CD8-positive, alpha-beta memory T cell (primary cell): ENCODE measurements around the gene WNK2. TPM values are rescaled to one million over a fixed set of nuclear protein-coding genes. Genes with fewer than 3 reads are reported as not detected.
A peak's percentile ranks its signal among the peaks of the same experiment; 100 is the strongest.

Source experiments
- CTCF ChIA-PET: fragments of 350-600 bp; sonication (Branson Sonifier 250); formaldehyde crosslinking; loops from one replicate; lab custom pipeline; 2021; ENCODE audit warnings: antibody characterized with exemption; lab: Charles Lee
- POLR2A ChIA-PET: fragments of 350-600 bp; sonication (Branson Sonifier 250); formaldehyde crosslinking; loops from one replicate; lab custom pipeline; 2021; ENCODE audit warnings: antibody characterized with exemption; lab: Charles Lee
- DNase-seq, 5 donors: peaks; one replicate each; pipeline versions ENCODE4 v3.0.0 to v3.0.0-alpha.2; 2020 to 2022; ENCODE audit warnings: mixed read lengths in 1 of 5
- H3K27ac ChIP-seq: one replicate; pipeline ENCODE4 v1.7.0; 2013; ENCODE audit warnings: low read depth, mild to moderate bottlenecking, low read length, moderate library complexity
- H3K27me3 ChIP-seq: 2 replicates; pipeline ENCODE4 v1.7.0; 2013; ENCODE audit warnings: low read length, mild to moderate bottlenecking; ENCODE audit not compliant: insufficient read depth, poor library complexity, severe bottlenecking
- H3K36me3 ChIP-seq: 2 replicates; pipeline ENCODE4 v1.7.0; 2013; ENCODE audit warnings: mild to moderate bottlenecking, low read length, moderate library complexity; ENCODE audit not compliant: insufficient read depth
- H3K4me1 ChIP-seq: 2 replicates; pipeline ENCODE4 v1.7.0; 2013; ENCODE audit warnings: mild to moderate bottlenecking, low read length, moderate library complexity; ENCODE audit not compliant: insufficient read depth
- H3K4me3 ChIP-seq: 2 replicates; pipeline ENCODE4 v1.7.0; 2013; ENCODE audit warnings: mild to moderate bottlenecking, low read length
- H3K9me3 ChIP-seq: 2 replicates; pipeline ENCODE4 v1.7.0; 2013; ENCODE audit warnings: mild to moderate bottlenecking, low read length
- H3K27ac Mint-ChIP-seq, 8 donors: one replicate each; pipeline ENCODE4 v1.8.0; 2020 to 2021; ENCODE audit warnings: mixed read lengths in 8 of 8, mild to moderate bottlenecking in 6 of 8, inconsistent platforms in 3 of 8, moderate library complexity in 3 of 8
- H3K27me3 Mint-ChIP-seq, 2 donors: one replicate each; pipeline ENCODE4 v1.8.0; 2020 to 2021; ENCODE audit warnings: mixed read lengths in 2 of 2, mild to moderate bottlenecking in 1 of 2, moderate library complexity in 1 of 2
- H3K36me3 Mint-ChIP-seq, 3 donors: one replicate each; pipeline ENCODE4 v1.8.0; 2020 to 2021; ENCODE audit warnings: mixed read lengths in 3 of 3, inconsistent platforms in 1 of 3, mild to moderate bottlenecking in 1 of 3
- H3K4me1 Mint-ChIP-seq, 3 donors: one replicate each; pipeline ENCODE4 v1.8.0; 2020 to 2021; ENCODE audit warnings: mixed read lengths in 3 of 3, inconsistent platforms in 1 of 3, mild to moderate bottlenecking in 1 of 3
- H3K4me3 Mint-ChIP-seq, 7 donors: one replicate each; pipeline ENCODE4 v1.8.0; 2020 to 2021; ENCODE audit warnings: mixed read lengths in 7 of 7, mild to moderate bottlenecking in 6 of 7, moderate library complexity in 4 of 7, inconsistent platforms in 2 of 7
- H3K9me3 Mint-ChIP-seq, 5 donors: one replicate each; pipeline ENCODE4 v1.8.0; 2020 to 2022; ENCODE audit warnings: mixed read lengths in 5 of 5, mild to moderate bottlenecking in 3 of 5, moderate library complexity in 2 of 5, inconsistent platforms in 1 of 5
- polyA plus RNA-seq: library from polyadenylated mRNA; unstranded; fragments of 300-500 nt; fragmentation: Illumina TruSeq; gene quantifications from one replicate; pipeline ENCODE4 v1.2.3, GENCODE V29; 2021
- total RNA-seq, 2 experiments: library from RNA; stranded (reverse); gene quantifications; one replicate each; pipeline ENCODE4 v1.2.3, GENCODE V29; 2021

The WNK2 gene
- total and polyA plus RNA-seq, 3 experiments from 2014 or later: 0.20 to 0.55 TPM; not detected in 1

GRCh38 chr9:93200989-93201334 is 17.0 kb downstream of the WNK2 start:
- no peak overlapping the region for H3K27ac ChIP-seq
- Mint-ChIP-seq H3K9me3 (no peaks in the 10 kb centered on the region), H3K27ac (no peak overlapping the region), H3K4me3 (no peak overlapping the region), H3K27me3 (peaks cover 0 to 8% of the 10 kb centered on the region in 2 donors), H3K36me3 (no peaks in the 10 kb centered on the region), H3K4me1 (peaks cover 10 to 12% (median 12%) of the 10 kb centered on the region in 3 donors)
- CTCF ChIA-PET: no interaction called here
- DNase-seq: no peak
- POLR2A ChIA-PET: no interaction called here
- H3K36me3 ChIP-seq: no peaks in the 10 kb centered on the region
- no peaks in the 10 kb centered on the region for H3K9me3 ChIP-seq
- H3K4me3 ChIP-seq: no peak overlapping the region
- H3K27me3 ChIP-seq: no peaks in the 10 kb centered on the region
- H3K4me1 ChIP-seq: peaks cover 6% of the 10 kb centered on the region

- no peaks in the 10 kb centered on the region for H3K9me3 Mint-ChIP-seq
- Histone ChIP-seq H3K4me3 (no peak overlapping the region), H3K36me3 (no peaks in the 10 kb centered on the region), H3K27me3 (no peaks in the 10 kb centered on the region), H3K27ac (no peak overlapping the region), H3K4me1 (peaks cover 6% of the 10 kb centered on the region), H3K9me3 (no peaks in the 10 kb centered on the region)
- POLR2A ChIA-PET: no interaction called here
- no peak overlapping the region for H3K4me3 Mint-ChIP-seq
- peaks cover 0 to 5% of the 10 kb centered on the region in 2 donors for H3K27me3 Mint-ChIP-seq
- H3K4me1 Mint-ChIP-seq: peaks cover 10 to 12% (median 12%) of the 10 kb centered on the region in 3 donors
- H3K36me3 Mint-ChIP-seq: no peaks in the 10 kb centered on the region
- H3K27ac Mint-ChIP-seq: peak overlapping the region in 2 of 8 donors; percentile 17 to 75
- DNase-seq: no peak
- CTCF ChIA-PET: no interaction called here
These were observed 19.2 kb downstream of the WNK2 start for GRCh38 chr9:93203026-93203717.

GRCh38 chr9:93203718-93204469 is 20.0 kb downstream of the WNK2 start:
- H3K4me1 ChIP-seq: peaks cover 6% of the 10 kb centered on the region
- H3K4me1 Mint-ChIP-seq: peaks cover 10 to 12% (median 12%) of the 10 kb centered on the region in 3 donors
- no peaks in the 10 kb centered on the region for H3K9me3 Mint-ChIP-seq
- peaks cover 0 to 2% of the 10 kb centered on the region in 2 donors for H3K27me3 Mint-ChIP-seq
- ChIA-PET CTCF (no interaction called here), POLR2A (no interaction called here)
- H3K36me3 Mint-ChIP-seq: no peaks in the 10 kb centered on the region
- DNase-seq: no peak
- no peaks in the 10 kb centered on the region for H3K9me3 ChIP-seq
- no peaks in the 10 kb centered on the region for H3K36me3 ChIP-seq
- peak overlapping the region in 4 of 8 donors; percentile 15 to 75 (median 52) for H3K27ac Mint-ChIP-seq
- no peaks in the 10 kb centered on the region for H3K27me3 ChIP-seq
- H3K27ac ChIP-seq: no peak overlapping the region
- no peak overlapping the region for H3K4me3 Mint-ChIP-seq
- no peak overlapping the region for H3K4me3 ChIP-seq

GRCh38 chr9:93204470-93205043 is 20.6 kb downstream of the WNK2 start:
- H3K9me3 Mint-ChIP-seq: no peaks in the 10 kb centered on the region
- H3K4me3 Mint-ChIP-seq: no peak overlapping the region
- H3K27me3 Mint-ChIP-seq: peaks cover 0 to 2% of the 10 kb centered on the region in 2 donors
- DNase-seq: peak in 1 of 5 donors; percentile 31
- Histone ChIP-seq H3K9me3 (no peaks in the 10 kb centered on the region), H3K27ac (no peak overlapping the region), H3K27me3 (no peaks in the 10 kb centered on the region), H3K4me1 (peaks cover 6% of the 10 kb centered on the region), H3K36me3 (no peaks in the 10 kb centered on the region), H3K4me3 (no peak overlapping the region)
- CTCF ChIA-PET: interaction anchor here (0.6 kb wide), 1 partner anchor 34 kb away, joined by 3 read pairs; no protein-coding TSS in a partner anchor
- H3K36me3 Mint-ChIP-seq: no peaks in the 10 kb centered on the region
- H3K4me1 Mint-ChIP-seq: peaks cover 10 to 12% (median 12%) of the 10 kb centered on the region in 3 donors
- H3K27ac Mint-ChIP-seq: peak overlapping the region in 3 of 8 donors; percentile 11 to 70 (median 33)
- POLR2A ChIA-PET: no interaction called here

GRCh38 chr9:93205045-93205768 is 21.3 kb downstream of the WNK2 start:
- Histone ChIP-seq H3K4me3 (no peak overlapping the region), H3K9me3 (no peaks in the 10 kb centered on the region), H3K4me1 (peaks cover 6% of the 10 kb centered on the region), H3K27ac (no peak overlapping the region), H3K36me3 (no peaks in the 10 kb centered on the region), H3K27me3 (no peaks in the 10 kb centered on the region)
- no peak overlapping the region for H3K4me3 Mint-ChIP-seq
- ChIA-PET POLR2A (interaction anchor here (0.6 kb wide), 1 partner anchor 64 kb away, joined by 11 read pairs; no protein-coding TSS in a partner anchor), CTCF (interaction anchor here (0.6 kb wide), 1 partner anchor 35 kb away, joined by 3 read pairs; no protein-coding TSS in a partner anchor)
- H3K36me3 Mint-ChIP-seq: no peaks in the 10 kb centered on the region
- DNase-seq: peak in 1 of 5 donors; percentile 25
- H3K27me3 Mint-ChIP-seq: peaks cover 0 to 2% of the 10 kb centered on the region in 2 donors
- H3K4me1 Mint-ChIP-seq: peaks cover 10 to 12% (median 12%) of the 10 kb centered on the region in 3 donors
- H3K27ac Mint-ChIP-seq: peak overlapping the region in 4 of 8 donors; percentile 33 to 70 (median 52)
- H3K9me3 Mint-ChIP-seq: no peaks in the 10 kb centered on the region

GRCh38 chr9:93205896-93206575 is 22.1 kb downstream of the WNK2 start:
- Mint-ChIP-seq H3K4me1 (peaks cover 10 to 12% (median 12%) of the 10 kb centered on the region in 3 donors), H3K27ac (peak overlapping the region in 1 of 8 donors; percentile 68), H3K9me3 (no peaks in the 10 kb centered on the region), H3K27me3 (peaks cover 0 to 2% of the 10 kb centered on the region in 2 donors), H3K4me3 (no peak overlapping the region), H3K36me3 (no peaks in the 10 kb centered on the region)
- no peak for DNase-seq
- ChIA-PET CTCF (no interaction called here), POLR2A (interaction anchor here (0.6 kb wide), 1 partner anchor 65 kb away, joined by 11 read pairs; no protein-coding TSS in a partner anchor)
- H3K27me3 ChIP-seq: no peaks in the 10 kb centered on the region
- H3K4me3 ChIP-seq: no peak overlapping the region
- H3K27ac ChIP-seq: no peak overlapping the region
- H3K36me3 ChIP-seq: no peaks in the 10 kb centered on the region
- peaks cover 6% of the 10 kb centered on the region for H3K4me1 ChIP-seq
- H3K9me3 ChIP-seq: no peaks in the 10 kb centered on the region

- H3K4me3 Mint-ChIP-seq: no peak overlapping the region
- H3K27ac Mint-ChIP-seq: no peak overlapping the region
- H3K4me1 Mint-ChIP-seq: peaks cover 10 to 12% (median 12%) of the 10 kb centered on the region in 3 donors
- Histone ChIP-seq H3K4me3 (no peak overlapping the region), H3K36me3 (no peaks in the 10 kb centered on the region), H3K4me1 (peaks cover 6% of the 10 kb centered on the region), H3K9me3 (no peaks in the 10 kb centered on the region), H3K27ac (no peak overlapping the region), H3K27me3 (no peaks in the 10 kb centered on the region)
- H3K9me3 Mint-ChIP-seq: no peaks in the 10 kb centered on the region
- DNase-seq: peak in 1 of 5 donors; percentile 6
- H3K36me3 Mint-ChIP-seq: no peaks in the 10 kb centered on the region
- CTCF ChIA-PET: no interaction called here
- H3K27me3 Mint-ChIP-seq: peaks cover 0 to 2% of the 10 kb centered on the region in 2 donors
- POLR2A ChIA-PET: no interaction called here
These were observed 22.7 kb downstream of the WNK2 start for GRCh38 chr9:93206576-93207155.
